H1 (cell line): ENCODE measurements around the gene PRUNE1. TPM values are rescaled to one million over a fixed set of nuclear protein-coding genes. Genes with fewer than 3 reads are reported as not detected.

Experiments
- SP4 ChIP-seq: IDR thresholded peaks from 2 replicates; pipeline ENCODE4 v1.6.1; 2012; ENCODE audit warnings: low read length, inconsistent platforms
- polyA plus RNA-seq, 7 experiments: library from polyadenylated mRNA; depleted of rRNA in 3 of 7; stranded (reverse) in 5 of 7; unstranded in 2 of 7; fragments of >200 nt in 5 of 7; fragments of 200-250 nt in 2 of 7; gene quantifications; 1 replicate in 5 of 7; 2 replicates in 1 of 7; 4 replicates in 1 of 7; pipeline versions ENCODE4 v1.2.1 to v1.2.3, GENCODE V29; 2011 to 2013; ENCODE audit warnings: missing spikeins in 2 of 7, mixed read lengths in 2 of 7
- total RNA-seq: library from RNA; stranded (reverse); fragmentation: NEBNext Ultra II Directional; extraction: Animal tissue kit (Norgen Biotek cat#: 25700); gene quantifications from 2 replicates; pipeline ENCODE4 v1.2.1, GENCODE V29; 2021

Gene PRUNE1
- total and polyA plus RNA-seq, 2 of the 8 experiments (the other 6 are each of a cell fraction or from before 2014, with no cell fraction given): 32.8 to 54.2 TPM

DNA sequence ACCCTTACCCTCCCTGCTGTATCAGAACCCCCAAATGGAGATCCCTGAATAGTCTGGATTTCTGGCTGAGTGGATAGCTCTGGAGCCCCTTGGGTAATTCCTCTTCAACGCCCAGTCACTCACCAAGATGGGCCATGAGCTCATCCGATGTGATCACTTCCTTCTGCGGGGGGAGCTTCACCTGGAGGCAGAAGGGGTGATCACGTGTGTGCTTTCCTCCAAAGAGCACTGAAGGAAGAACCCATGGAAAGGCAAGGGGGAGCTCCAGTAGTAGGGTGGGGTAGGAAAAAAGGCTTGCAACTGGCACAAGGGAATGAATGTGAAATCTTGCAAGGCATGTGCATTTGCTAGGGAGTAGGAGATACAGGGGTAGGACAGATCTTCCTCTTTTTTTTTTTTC is 6.6 kb upstream of the PRUNE1 start (continued):
- no peak for TF ChIP-seq SP4
